Type B pancreatic cell (in vitro differentiated cells): Measurements from ENCODE around the gene DCTN5. TPM values are rescaled to one million over a fixed set of nuclear protein-coding genes. Genes with fewer than 3 reads are reported as not detected.

Source experiments
- DNase-seq: peaks from one replicate; pipeline ENCODE4 v3.0.0; 2021; ENCODE audit warnings: mixed read lengths; ENCODE audit not compliant: unreplicated experiment; ENCODE audit errors: extremely low spot score
- H3K27ac Mint-ChIP-seq: 2 replicates; pipeline ENCODE4 v1.8.0; 2021; ENCODE audit warnings: mild to moderate bottlenecking, mixed read lengths
- H3K27me3 Mint-ChIP-seq: 2 replicates; pipeline ENCODE4 v1.8.0; 2021; ENCODE audit warnings: mixed read lengths
- H3K36me3 Mint-ChIP-seq: 2 replicates; pipeline ENCODE4 v1.8.0; 2021; ENCODE audit warnings: mixed read lengths
- H3K4me1 Mint-ChIP-seq: one replicate; pipeline ENCODE4 v1.8.0; 2021; ENCODE audit warnings: mixed read lengths; ENCODE audit not compliant: unreplicated experiment
- H3K4me3 Mint-ChIP-seq: 2 replicates; pipeline ENCODE4 v1.8.0; 2021; ENCODE audit warnings: mild to moderate bottlenecking, mixed read lengths
- H3K9me3 Mint-ChIP-seq: 2 replicates; pipeline ENCODE4 v1.8.0; 2021; ENCODE audit warnings: mixed read lengths
- CTCF ChIP-seq: fragments of 200-600 bp; sonication (generic); conservative IDR thresholded peaks from 2 replicates; pipeline ENCODE4 v1.5.0; 2021; ENCODE audit warnings: antibody characterized with exemption, mild to moderate bottlenecking
- total RNA-seq: library from RNA; stranded (reverse); gene quantifications from 2 replicates; pipeline ENCODE4 v1.2.1, GENCODE V29; 2021; ENCODE audit warnings: low replicate concordance

Gene DCTN5
- total RNA-seq, 1 donor from 2014 or later, result 78.3 TPM

DNA sequence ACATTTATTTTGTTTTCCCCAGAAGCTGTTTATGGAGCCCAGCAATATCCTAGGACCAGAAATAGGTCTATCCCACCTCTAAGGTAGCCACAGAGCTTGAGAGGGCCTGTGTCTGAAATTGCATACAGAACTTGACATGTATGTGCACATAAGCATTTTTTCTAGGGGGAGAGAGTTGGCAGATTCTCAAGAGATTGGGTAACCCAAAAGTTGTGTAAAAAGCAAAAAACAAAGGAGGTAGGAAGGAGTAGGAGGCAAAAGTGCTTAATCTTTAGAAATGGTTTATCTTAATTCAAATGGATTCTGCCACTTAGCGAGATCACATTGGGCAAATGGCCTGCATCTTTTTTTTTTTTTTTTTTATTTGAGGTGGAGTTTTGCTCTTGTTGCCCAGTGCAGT is 40.9 kb downstream of the DCTN5 start:
- no peak for TF ChIP-seq CTCF
- H3K27me3 Mint-ChIP-seq, result no peaks in the 10 kb centered on the region
- H3K4me3 Mint-ChIP-seq, result no peak overlapping the region
- H3K36me3 Mint-ChIP-seq, result peaks cover 17% of the 10 kb centered on the region
- H3K27ac Mint-ChIP-seq, result no peak overlapping the region
- peaks cover 23% of the 10 kb centered on the region for H3K4me1 Mint-ChIP-seq
- H3K9me3 Mint-ChIP-seq, result no peaks in the 10 kb centered on the region
- no peak for DNase-seq

DNA sequence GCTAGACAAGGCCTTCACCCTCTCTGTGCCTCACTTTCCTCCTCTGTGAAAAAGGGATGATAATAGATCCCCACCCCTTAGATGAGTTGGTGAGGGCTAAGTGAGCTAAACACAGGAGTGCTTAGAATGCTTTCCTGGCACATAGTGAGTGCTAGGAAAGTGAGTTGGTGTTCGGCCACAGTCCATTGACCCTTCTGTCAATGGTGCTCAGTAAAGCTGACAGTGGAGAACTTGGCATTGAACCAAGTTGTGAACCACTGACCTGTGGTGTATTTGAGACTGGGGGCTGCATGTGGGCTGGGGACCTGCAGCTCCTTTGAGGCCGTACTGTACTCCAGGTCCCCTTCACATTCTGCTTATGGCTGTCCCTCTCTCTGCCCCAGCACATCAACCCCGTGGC is 42.2 kb downstream of the DCTN5 start:
- DNase-seq, result no peak
- no peak for TF ChIP-seq CTCF
- Mint-ChIP-seq H3K4me1 (peaks cover 23% of the 10 kb centered on the region), H3K27me3 (no peaks in the 10 kb centered on the region), H3K4me3 (no peak overlapping the region), H3K9me3 (no peaks in the 10 kb centered on the region), H3K36me3 (peaks cover 24% of the 10 kb centered on the region), H3K27ac (no peak overlapping the region)

GRCh38 chr16:23687034-23687808 is 46.0 kb downstream of the DCTN5 start:
- DNase-seq, result no peak
- peaks cover 2% of the 10 kb centered on the region for H3K4me1 Mint-ChIP-seq
- H3K36me3 Mint-ChIP-seq, result peaks cover 21% of the 10 kb centered on the region
- H3K27ac Mint-ChIP-seq, result no peak overlapping the region
- H3K9me3 Mint-ChIP-seq, result no peaks in the 10 kb centered on the region
- TF ChIP-seq CTCF, result no peak
- H3K27me3 Mint-ChIP-seq, result no peaks in the 10 kb centered on the region
- no peak overlapping the region for H3K4me3 Mint-ChIP-seq

- Mint-ChIP-seq H3K27me3 (no peaks in the 10 kb centered on the region), H3K27ac (no peak overlapping the region), H3K4me3 (no peak overlapping the region), H3K36me3 (peaks cover 16% of the 10 kb centered on the region), H3K9me3 (no peaks in the 10 kb centered on the region), H3K4me1 (peaks cover 3% of the 10 kb centered on the region)
- DNase-seq, result no peak
- no peak for TF ChIP-seq CTCF
These were observed 48.3 kb downstream of the DCTN5 start for GRCh38 chr16:23689442-23690187.

GRCh38 chr16:23690771-23691482 is 49.7 kb downstream of the DCTN5 start:
- Mint-ChIP-seq H3K27ac (no peak overlapping the region), H3K36me3 (peaks cover 16% of the 10 kb centered on the region), H3K4me1 (peaks cover 9% of the 10 kb centered on the region), H3K27me3 (no peaks in the 10 kb centered on the region), H3K9me3 (no peaks in the 10 kb centered on the region), H3K4me3 (no peak overlapping the region)
- no peak for TF ChIP-seq CTCF
- no peak for DNase-seq
